Adipocyte (in vitro differentiated cells): ENCODE results near the gene KCNIP3.
A peak's percentile ranks its signal among the peaks of the same experiment; 100 is the strongest.

Experiments used
- DNase-seq: peaks from one replicate; pipeline ENCODE4 v3.0.0-alpha.2; 2015; ENCODE audit warnings: low read depth
- H3K27me3 ChIP-seq: replicated peaks from 2 replicates; pipeline ENCODE4 v1.7.0; 2013; ENCODE audit warnings: mild to moderate bottlenecking, low read length, moderate library complexity; ENCODE audit not compliant: control insufficient read depth, insufficient read depth
- H3K36me3 ChIP-seq: 2 replicates; pipeline ENCODE4 v1.7.0; 2013; ENCODE audit warnings: low read length, mild to moderate bottlenecking, moderate library complexity; ENCODE audit not compliant: control insufficient read depth, insufficient read depth, severe bottlenecking
- H3K4me1 ChIP-seq: 2 replicates; pipeline ENCODE4 v1.7.0; 2013; ENCODE audit warnings: mild to moderate bottlenecking, low read length, moderate library complexity; ENCODE audit not compliant: control insufficient read depth, insufficient read depth
- H3K4me3 ChIP-seq: 2 replicates; pipeline ENCODE4 v1.7.0; 2013; ENCODE audit warnings: mild to moderate bottlenecking, low read length, moderate library complexity
- H3K9ac ChIP-seq: 2 replicates; pipeline ENCODE4 v1.7.0; 2013; ENCODE audit warnings: mild to moderate bottlenecking, low read length, moderate library complexity
- H3K9me3 ChIP-seq: 2 replicates; pipeline ENCODE4 v1.7.0; 2013; ENCODE audit warnings: mild to moderate bottlenecking, low read length, moderate library complexity; ENCODE audit not compliant: control insufficient read depth

KCNIP3 gene

DNA sequence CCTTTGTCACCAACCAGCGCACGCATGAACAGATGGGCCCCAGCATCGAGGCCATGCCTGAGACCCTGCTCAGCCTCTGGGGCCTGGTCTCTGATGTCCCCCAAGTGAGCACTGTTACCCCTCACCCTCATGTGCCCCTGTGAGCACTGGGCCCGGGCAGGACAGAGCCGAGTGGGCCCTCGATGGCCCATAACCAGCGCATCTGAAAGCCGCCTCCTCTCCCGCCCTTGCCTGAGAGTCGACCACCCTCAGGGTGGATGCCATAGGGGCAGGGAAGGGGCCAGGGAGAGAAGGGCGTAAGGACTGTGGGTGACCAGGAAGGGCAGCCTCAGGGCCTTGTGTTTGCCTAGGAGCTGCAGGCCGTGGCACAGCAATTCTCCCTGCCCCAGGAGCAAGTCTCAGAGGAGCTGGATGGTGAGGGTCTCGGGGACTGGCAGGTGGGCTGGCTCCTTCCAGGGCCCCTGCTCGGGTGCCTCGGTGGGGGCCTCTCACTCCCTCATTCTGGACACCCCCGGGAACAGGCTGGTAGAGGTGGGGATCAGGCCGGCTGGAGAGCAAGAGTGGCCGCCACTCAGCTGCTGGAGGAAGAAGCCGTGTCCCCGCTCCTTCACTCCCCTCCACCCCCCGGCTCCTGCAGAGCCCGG, 20.8 kb upstream of the KCNIP3 start:
- H3K9me3 ChIP-seq = no peaks in the 10 kb centered on the region
- H3K9ac ChIP-seq = no peak overlapping the region
- no peak for DNase-seq
- no peak overlapping the region for H3K4me3 ChIP-seq
- no peaks in the 10 kb centered on the region for H3K36me3 ChIP-seq
- H3K27me3 ChIP-seq = peaks cover 6% of the 10 kb centered on the region
- peaks cover 6% of the 10 kb centered on the region for H3K4me1 ChIP-seq

DNA sequence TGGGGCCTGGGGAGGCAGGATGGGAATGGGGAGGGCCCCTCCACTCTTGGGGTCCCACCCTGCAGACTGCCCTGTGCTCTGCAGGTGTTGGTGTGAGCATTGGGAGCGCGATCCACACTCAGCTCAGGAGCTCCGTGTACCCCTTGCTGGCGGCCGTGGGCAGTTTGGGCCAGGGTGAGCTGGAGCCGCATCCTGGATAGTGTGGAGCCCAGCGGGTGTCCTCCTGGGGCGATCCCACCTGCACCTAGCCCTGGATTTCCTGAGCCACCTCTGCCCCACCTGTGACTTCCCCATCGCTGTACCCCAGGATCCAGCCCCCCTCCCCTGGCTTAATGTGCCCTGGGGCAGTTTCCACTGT, 20.3 kb upstream of the KCNIP3 start:
- Histone ChIP-seq H3K4me1 (peaks cover 6% of the 10 kb centered on the region), H3K9ac (no peak overlapping the region), H3K27me3 (peaks cover 6% of the 10 kb centered on the region), H3K9me3 (no peaks in the 10 kb centered on the region), H3K36me3 (no peaks in the 10 kb centered on the region), H3K4me3 (no peak overlapping the region)
- no peak for DNase-seq

DNA sequence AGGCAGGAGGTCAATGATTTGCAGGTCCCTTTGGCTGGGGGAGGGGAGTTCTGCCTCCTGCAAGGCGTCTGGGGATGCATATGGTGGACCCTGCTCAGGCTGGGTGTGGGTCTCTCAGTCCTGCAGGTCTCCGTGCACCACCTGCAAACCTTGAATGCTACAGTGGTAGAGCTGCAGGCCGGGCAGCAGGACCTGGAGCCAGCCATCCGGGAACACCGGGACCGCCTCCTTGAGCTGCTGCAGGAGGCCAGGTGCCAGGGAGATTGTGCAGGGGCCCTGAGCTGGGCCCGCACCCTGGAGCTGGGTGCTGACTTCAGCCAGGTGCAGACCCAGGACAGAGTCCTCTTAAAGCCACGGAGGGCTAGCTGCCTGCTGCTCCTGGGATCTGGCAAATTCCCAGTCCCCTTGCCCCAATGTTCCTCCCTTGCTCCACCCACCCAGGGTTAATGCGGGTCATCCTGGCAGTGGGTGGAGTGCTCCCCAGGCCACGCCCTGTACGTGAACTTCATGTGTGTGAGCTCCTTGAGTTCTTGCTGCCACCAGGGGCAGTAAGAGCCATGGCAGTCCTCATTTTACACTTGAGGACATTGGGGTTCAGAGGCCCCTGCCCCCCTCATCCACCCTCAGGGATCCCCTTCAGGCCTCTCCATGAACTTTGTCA, 19.8 kb upstream of the KCNIP3 start:
- no peak for DNase-seq
- H3K9me3 ChIP-seq = no peaks in the 10 kb centered on the region
- peaks cover 6% of the 10 kb centered on the region for H3K4me1 ChIP-seq
- no peaks in the 10 kb centered on the region for H3K36me3 ChIP-seq
- H3K9ac ChIP-seq = no peak overlapping the region
- H3K27me3 ChIP-seq = peaks cover 6% of the 10 kb centered on the region
- no peak overlapping the region for H3K4me3 ChIP-seq

DNA sequence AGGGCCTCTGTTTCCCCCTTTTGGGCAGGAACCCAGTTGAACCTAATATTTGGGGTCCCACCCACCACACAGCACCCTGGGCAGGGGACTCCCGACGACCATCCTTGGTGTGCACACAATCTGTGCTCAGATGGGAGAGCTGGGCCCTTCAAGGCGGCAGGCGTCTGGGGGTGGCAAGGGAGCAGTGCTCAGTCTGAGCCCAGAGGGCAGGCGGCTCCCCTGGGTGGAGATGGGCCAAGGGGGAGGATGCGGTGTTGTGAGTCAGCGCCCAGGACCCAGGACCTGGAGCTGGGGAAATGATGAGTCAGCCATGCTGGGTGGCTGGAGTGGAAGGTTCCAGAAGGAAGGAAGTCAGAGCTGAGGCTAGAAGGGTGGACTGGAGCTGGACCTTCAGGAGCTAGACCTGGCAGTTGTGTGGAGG, 19.1 kb upstream of the KCNIP3 start:
- peak; percentile 34 for DNase-seq
- H3K36me3 ChIP-seq = no peaks in the 10 kb centered on the region
- H3K4me3 ChIP-seq = no peak overlapping the region
- peaks cover 6% of the 10 kb centered on the region for H3K27me3 ChIP-seq
- H3K9me3 ChIP-seq = no peaks in the 10 kb centered on the region
- H3K9ac ChIP-seq = no peak overlapping the region
- peaks cover 6% of the 10 kb centered on the region for H3K4me1 ChIP-seq

DNA sequence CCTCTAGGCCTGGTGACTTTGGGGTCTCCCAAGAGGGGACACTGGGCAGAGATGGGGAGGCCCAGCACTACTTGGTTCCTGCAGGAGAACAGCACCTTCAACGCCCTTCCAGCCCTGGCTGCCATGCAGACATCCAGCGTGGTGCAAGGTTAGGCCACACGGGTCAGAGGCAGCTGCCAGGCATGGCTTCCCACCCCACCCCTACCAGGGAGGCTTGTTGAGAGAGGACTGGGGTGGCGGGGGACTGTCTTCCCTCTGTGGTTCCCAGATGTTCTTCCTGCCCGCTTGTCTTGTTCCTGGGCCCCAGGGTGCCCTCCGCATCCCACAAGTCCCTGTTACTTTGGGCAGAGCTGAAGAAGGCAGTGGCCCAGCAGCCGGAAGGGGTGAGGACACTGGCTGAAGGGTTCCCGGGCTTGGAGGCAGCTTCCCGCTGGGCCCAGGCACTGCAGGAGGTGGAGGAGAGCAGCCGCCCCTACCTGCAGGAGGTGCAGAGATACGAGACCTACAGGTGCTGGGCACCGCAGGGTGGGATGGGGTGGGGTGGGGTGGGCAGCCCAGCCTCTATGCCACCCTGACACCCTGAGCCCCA, 18.4 kb upstream of the KCNIP3 start:
- Histone ChIP-seq H3K27me3 (peaks cover 6% of the 10 kb centered on the region), H3K4me1 (peaks cover 6% of the 10 kb centered on the region), H3K4me3 (no peak overlapping the region), H3K9me3 (no peaks in the 10 kb centered on the region), H3K36me3 (no peaks in the 10 kb centered on the region), H3K9ac (no peak overlapping the region)
- DNase-seq = no peak

DNA sequence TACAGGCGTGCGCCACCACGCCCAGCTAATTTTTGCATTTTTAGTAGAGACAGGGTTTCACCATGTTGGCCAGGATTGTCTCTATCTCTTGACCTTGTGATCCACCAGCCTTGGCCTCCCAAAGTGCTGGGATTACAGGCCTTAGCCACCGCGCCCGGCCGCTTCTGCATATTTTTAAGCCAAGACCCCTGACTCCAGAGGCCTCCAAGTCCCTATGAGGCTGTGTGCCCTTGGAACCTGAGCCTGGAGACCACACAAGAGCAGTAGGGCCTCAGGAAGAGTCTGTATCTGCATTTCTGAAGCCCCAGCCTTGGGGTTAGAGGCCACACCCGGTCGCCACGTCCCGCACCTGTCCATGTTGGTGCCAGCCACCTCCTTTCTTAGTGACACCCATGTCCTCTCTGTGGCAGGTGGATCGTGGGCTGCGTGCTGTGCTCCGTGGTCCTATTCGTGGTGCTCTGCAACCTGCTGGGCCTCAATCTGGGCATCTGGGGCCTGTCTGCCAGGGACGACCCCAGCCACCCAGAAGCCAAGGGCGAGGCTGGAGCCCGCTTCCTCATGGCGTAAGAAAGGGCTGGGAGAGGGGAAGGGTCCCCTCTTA, 17.6 kb upstream of the KCNIP3 start:
- Histone ChIP-seq H3K4me3 (no peak overlapping the region), H3K4me1 (peaks cover 2% of the 10 kb centered on the region), H3K9ac (no peak overlapping the region), H3K27me3 (peaks cover 6% of the 10 kb centered on the region), H3K36me3 (no peaks in the 10 kb centered on the region), H3K9me3 (no peaks in the 10 kb centered on the region)
- no peak for DNase-seq

DNA sequence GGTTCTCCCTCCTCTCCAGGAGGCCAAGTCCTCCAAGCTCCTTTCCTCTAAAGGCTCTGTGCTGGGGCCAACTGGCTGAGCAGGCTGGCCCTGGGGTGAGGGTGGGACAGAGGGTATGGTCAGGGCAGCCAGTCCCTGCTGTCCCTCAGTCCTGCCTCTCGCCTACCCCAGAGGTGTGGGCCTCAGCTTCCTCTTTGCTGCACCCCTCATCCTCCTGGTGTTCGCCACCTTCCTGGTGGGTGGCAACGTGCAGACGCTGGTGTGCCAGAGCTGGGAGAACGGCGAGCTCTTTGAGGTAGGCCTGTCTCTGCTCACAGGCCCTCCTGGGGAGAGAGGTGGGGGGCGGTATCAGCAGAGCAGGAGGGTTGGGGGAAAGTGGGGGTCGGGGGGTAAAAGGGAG, 16.1 kb upstream of the KCNIP3 start:
- DNase-seq = no peak
- no peak overlapping the region for H3K4me3 ChIP-seq
- no peaks in the 10 kb centered on the region for H3K36me3 ChIP-seq
- H3K9me3 ChIP-seq = no peaks in the 10 kb centered on the region
- peaks cover 2% of the 10 kb centered on the region for H3K4me1 ChIP-seq
- no peak overlapping the region for H3K9ac ChIP-seq
- peaks cover 3% of the 10 kb centered on the region for H3K27me3 ChIP-seq

DNA sequence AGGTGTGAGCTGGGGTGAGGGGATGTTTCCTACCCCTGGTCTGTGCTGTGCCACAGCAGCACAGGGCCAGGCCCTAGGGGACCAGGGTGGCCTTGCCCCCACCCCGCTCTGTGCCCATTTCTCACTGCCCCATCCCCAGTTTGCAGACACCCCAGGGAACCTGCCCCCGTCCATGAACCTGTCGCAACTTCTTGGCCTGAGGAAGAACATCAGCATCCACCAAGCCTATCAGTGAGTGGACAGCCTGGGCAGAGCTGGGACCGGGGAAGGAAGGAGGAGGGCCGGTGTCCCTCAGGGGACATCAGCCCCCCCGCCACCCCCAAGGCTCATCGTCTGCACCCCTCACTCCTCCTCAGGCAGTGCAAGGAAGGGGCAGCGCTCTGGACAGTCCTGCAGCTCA, 15.4 kb upstream of the KCNIP3 start:
- Histone ChIP-seq H3K27me3 (peaks cover 3% of the 10 kb centered on the region), H3K9ac (no peak overlapping the region), H3K9me3 (no peaks in the 10 kb centered on the region), H3K4me1 (peaks cover 2% of the 10 kb centered on the region), H3K4me3 (no peak overlapping the region), H3K36me3 (no peaks in the 10 kb centered on the region)
- DNase-seq = no peak

DNA sequence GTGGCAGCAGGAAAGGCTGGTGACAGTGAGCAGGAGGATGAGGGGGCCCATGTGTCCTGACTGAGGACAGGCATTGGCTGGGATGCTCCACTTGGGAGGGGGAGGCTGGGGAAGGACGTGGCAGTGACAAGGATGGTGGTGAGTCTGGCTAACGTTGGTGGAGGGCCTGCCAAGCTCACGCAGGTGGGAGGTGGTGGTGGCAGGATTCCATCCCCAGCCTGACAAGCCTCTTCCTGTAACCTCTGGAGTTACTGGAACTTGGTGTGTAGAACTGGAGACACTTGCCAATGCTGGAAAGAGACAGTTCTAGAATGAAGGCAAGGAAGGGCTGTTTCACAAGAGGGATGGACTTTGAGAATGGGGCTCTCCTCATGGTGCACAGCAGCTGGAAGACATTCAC, 14.7 kb upstream of the KCNIP3 start:
- no peaks in the 10 kb centered on the region for H3K4me1 ChIP-seq
- H3K4me3 ChIP-seq = no peak overlapping the region
- H3K27me3 ChIP-seq = peaks cover 3% of the 10 kb centered on the region
- no peak for DNase-seq
- no peaks in the 10 kb centered on the region for H3K9me3 ChIP-seq
- H3K36me3 ChIP-seq = no peaks in the 10 kb centered on the region
- H3K9ac ChIP-seq = no peak overlapping the region

DNA sequence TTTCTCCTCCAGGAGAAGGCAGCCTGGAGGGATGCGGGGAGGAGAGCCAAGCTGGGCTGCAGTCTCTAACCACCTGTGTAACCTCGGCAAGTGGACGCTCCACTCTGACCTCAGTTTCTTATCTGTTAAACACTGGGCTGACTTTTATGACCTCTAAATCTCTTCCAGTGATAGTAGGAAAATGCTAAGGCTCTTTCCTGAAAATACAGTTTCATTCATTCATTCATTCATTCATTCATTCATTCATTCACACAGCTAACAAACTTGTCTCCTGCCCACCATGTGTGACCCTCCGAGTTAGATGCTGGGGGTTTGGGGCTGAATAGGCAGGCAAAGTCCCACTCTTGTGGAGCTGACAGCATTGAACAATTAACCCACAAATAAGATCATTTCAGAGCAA, 13.6 kb upstream of the KCNIP3 start:
- no peak overlapping the region for H3K9ac ChIP-seq
- no peaks in the 10 kb centered on the region for H3K9me3 ChIP-seq
- H3K27me3 ChIP-seq = peaks cover 3% of the 10 kb centered on the region
- no peak overlapping the region for H3K4me3 ChIP-seq
- no peak for DNase-seq
- no peaks in the 10 kb centered on the region for H3K4me1 ChIP-seq
- H3K36me3 ChIP-seq = no peaks in the 10 kb centered on the region

DNA sequence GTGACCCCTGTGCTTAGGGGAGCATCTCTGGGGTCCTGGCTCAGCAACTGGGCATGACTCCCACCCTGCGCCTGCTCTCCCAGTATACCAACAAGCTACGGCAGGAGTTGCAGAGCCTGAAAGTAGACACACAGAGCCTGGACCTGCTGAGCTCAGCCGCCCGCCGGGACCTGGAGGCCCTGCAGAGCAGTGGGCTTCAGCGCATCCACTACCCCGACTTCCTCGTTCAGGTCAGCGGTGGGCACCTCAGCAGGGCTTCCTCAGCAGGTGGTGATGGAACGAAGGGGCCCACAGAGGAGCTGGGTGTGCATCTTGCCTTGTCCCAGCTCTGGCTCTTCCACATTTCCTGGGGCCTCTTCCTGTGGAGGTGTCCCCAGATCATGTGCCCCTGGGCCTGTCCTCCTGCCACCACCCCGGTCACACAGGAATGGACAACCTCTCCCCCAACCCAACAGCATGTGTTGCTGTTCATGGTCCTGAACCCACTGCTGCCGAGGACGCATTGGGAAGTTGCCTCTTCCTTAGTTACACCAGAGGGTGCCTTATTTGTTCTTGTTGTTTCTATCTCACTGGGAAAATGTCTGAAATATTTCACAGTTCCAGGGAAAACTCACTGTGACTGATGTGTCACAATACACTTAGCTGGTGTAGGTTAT, 12.1 kb upstream of the KCNIP3 start:
- no peak overlapping the region for H3K9ac ChIP-seq
- peaks cover 3% of the 10 kb centered on the region for H3K27me3 ChIP-seq
- H3K4me3 ChIP-seq = no peak overlapping the region
- no peaks in the 10 kb centered on the region for H3K36me3 ChIP-seq
- H3K9me3 ChIP-seq = no peaks in the 10 kb centered on the region
- no peaks in the 10 kb centered on the region for H3K4me1 ChIP-seq
- no peak for DNase-seq
